NCI-H2081 treated with DMSO at 0.1 percent for 48 hours (cell line): ENCODE data around the gene CCDC92.

Source experiments
- DNase-seq: peaks from one replicate; lab custom pipeline; 2025; lab: John Stamatoyannopoulos, UW

The CCDC92 gene, protein sequence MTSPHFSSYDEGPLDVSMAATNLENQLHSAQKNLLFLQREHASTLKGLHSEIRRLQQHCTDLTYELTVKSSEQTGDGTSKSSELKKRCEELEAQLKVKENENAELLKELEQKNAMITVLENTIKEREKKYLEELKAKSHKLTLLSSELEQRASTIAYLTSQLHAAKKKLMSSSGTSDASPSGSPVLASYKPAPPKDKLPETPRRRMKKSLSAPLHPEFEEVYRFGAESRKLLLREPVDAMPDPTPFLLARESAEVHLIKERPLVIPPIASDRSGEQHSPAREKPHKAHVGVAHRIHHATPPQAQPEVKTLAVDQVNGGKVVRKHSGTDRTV

DNA sequence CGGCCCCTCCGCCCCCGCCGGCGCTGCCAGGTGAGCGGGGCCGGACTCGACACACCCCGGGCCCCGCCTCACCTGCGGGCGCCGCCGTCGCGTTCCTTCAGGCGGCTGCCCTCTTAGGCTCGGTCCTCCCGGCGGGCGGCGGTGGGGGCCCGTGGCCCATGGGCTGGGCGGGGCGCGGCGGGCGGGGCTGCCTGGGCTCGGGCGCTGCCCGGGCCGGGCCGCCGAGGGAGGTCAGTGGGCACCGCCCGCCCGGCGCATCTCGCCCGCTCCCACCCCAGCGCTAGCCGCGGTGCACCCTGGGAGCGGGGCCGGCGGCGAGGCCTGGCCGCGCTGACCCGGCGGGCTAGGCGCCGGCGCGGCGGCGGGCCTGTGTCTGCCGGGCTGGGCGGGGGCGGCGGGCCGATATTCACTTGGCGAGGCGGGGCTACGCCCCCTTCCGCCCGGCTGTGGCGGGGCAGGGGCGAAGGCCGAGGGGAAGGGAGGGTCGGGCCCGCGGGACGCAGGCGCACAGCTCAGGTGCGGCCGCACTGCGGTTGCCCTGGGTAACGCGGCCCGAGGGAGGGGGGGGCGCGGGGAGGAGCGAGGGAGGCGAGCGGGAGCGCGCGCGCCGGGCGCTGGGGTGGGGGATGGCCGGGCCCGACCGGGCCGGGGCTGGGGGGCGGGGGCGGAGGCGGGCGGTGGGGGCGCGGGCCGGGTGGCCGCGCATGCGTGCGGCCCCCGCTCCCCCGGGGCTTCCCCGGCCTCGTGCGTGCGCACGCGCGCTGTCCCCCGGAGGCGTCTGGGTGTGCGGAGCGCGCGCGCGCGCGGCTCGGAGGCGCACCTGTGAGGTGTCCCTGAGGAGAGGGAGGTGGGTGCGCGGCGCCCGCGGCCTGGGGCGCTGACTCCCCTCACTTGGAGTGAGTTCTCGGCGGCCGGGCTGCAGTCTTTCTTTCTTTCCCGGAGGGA is at the start of gene CCDC92, which contains the start of gene ZNF664:
Gene CCDC92 (minus strand): TSS at position 375 of the 945 bp plus-strand sequence. CDS start 28,526 bp downstream, outside the sequence.
Gene ZNF664 (plus strand): TSS at position 759 of the 945 bp plus-strand sequence. CDS start 38,930 bp downstream, outside the sequence.
- peak; percentile 55 for DNase-seq

DNA sequence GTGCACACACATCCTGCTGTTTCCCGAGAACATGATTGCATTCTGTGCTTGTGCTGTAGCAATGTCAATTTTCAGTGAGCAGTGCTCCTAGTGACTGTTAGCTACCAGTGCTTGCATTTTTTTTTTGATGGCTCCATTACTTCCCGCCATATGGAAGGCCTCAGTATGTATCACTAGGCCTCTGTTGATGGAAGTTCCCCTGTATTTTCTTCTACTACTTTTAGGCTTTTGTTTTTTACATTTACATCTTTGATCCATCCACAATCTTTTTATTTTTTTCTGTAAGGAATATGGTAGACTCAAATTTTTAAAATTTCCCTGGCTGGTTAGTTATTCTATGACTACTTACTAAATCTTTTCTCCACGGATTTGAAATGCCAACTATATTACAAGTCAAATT is 49.5 kb upstream of the CCDC92 start:
- no peak for DNase-seq

DNA sequence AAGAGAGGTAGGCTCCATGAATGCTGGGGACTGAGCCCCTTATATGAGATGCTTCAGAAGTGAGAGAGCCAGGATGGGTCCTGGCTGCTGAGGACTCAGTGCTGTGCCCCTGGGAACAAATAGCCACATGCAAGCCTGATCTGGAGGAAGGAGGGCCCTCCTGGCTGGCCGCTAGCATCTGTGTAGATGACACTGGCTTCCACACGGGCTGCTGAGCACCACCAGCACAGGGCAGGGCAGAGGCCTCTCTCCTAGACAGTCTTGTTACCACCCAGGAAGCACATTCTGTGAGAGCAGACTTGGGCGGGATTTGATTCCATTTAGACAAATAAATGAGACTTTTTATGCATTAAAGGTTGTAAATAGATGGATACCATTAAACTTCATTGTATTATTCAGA is 48.4 kb upstream of the CCDC92 start:
- DNase-seq: no peak

DNA sequence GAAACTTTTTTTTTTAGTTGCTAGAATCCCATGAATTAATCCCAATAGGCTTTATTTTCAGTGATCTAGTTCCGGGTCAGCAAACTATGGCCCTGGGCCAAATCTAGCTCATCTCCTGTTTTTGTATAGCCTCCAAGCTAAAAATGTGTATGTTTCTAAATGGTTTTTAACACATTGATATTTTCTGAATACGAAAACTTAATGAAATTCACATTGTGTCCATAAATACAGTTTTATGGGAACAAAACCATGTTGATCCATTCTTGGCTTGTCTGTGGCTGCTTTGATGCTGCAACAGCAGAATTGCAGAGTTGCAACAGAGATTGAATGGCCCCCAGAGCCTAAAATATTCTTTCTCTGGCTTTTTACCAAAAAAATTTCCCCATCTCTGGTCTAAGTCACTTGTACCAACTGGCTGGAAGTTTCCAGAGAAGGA is 47.9 kb upstream of the CCDC92 start:
- no peak for DNase-seq

DNA sequence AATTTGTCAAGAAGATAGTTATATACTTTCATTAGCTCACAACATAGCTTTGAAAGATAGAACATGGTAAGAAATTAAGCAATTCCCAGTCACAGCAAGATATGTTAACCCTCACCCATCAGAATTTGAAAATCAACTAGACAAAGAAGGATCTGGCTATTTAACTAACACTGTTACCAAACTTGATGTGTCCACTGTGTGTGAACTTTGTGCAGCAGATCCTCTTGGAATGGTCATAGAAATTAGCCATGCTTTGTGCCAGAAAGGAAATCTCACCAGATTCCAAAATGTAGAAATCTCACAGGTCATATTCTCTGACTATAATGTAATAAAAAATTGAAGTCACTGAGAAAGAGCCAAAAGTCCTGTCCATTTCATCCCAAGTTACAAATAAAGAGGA is 46.5 kb upstream of the CCDC92 start:
- no peak for DNase-seq

DNA sequence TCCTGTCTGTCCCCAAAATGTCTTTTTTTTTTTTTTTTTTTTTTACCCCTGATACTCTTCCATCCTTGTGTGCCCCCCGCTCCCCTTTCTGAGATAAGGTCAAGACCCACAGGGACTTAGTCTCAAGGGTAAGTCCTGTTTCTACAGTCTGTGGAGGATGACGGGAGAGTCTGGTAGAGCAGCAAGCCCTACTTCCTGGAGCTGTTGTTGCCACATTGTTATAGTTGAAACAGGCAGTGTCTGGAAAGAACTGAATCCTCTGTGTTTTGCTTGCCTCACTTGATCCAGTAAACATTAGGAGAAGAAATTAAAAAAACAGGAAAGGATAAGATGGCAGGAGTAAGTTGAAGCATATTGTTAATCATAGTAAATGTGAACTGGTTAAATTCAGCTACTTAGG is 45.9 kb upstream of the CCDC92 start:
- DNase-seq: no peak

DNA sequence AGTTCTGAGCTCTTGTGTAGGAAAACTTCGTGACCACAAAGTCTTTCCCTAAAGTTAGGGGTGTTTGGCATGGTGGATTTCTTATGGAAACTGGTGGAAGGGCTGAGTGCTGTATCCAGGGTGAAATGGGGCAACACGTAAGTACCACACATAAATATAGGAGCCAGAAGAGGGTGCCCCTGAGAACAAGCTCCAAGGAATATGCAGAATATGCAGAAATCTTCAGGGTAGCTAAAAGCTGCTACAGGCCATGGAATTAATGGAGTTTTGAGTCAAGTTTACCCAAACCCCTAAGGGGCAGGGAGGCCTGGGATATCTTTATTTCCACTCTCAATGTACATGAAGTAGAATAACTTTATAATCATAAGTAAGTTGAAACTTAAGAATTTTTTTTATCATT is 44.4 kb upstream of the CCDC92 start:
- no peak for DNase-seq

DNA sequence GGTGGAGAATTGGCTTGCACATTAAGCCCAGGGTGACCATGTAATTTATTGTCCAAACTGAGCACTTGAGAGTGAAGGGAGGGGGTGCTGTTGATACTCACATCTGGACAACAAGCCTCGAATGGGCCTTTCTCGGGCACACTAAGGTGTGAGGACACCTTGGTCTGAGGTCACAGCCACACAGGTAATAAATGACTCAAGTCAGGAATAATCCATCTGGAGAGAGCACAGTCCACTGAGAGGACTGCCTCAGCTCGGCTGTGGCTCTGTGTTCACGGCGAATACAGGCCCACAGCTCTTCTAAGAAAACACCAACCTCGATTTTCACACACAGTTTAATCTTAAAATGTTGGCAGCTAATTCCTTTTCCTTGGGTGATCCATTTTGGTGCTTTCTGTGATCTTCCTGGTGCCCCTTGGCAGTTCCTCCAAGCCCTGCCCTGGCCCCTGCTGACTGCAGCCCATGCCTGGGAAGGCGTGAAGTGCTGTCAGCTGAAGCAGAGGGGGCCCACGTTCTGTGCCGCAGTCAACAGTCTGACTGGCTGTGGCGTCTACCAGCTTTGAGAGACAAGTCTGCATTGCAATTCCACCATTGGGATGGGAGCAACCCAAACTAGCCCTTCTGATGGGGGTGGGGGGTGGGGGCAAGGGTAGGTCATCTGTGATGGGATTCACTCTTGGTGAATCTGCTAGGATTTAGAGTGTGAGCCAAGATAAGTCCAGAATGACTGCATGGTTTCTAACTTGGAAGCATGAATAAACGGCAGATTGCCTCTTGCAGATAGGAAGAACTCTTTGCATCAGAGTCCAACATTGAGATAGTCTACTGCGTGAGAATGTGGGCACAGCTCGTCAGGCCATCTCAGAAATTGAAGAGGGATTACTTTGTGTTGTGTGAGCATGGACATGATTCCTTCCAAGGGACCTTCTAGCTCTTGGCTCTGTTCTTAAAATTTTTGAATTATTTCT is 43.1 kb upstream of the CCDC92 start:
- no peak for DNase-seq

DNA sequence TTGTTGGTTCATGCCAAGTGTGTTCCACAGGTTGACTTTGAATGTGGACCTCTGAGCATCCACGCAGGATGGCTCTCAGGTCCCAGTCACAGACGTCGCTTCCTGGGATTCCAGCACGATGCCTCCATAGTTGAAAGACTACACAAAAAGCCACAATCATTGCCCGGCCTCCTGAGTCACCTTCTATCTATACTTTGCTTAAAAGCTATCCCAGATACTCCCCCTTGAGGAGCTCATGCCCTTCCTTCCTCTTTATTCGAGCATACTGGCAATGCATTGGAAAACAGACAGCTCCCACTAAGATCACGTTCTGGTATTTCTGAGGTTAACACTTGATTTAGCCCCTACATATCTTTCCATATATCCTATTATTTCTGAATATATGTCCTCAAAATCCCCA is 40.4 kb upstream of the CCDC92 start:
- DNase-seq: no peak

DNA sequence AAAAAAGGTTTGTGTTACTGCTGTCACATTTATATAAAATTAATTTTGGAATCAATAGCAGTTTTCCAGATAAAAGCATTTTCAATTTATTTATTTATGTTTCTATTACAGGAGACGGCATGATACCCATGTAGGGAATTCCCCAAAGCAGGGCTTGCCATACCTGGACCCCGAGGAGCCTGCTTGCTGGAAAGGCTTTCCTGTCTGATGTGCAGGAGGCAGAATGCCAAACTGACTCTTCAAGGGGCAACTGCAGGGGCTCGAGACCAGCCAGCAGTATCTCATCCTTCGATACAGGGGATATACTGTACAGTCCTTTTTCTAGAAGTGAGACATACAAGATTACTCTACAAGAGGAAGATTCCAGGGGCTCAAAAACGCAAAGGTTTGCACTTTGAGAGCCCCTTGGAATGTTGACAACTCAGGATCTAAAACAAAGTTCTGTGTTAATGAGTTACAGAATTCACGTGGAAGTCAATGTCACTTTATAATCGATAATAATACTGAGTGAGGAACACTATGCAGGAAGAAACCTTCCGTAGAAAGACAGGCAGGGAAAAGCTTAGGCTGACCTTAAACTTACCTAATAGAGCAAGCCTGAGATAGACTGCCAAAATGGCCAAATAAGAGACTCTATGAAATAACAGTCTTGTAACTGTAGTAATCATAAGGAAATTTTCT is 38.9 kb upstream of the CCDC92 start:
- no peak for DNase-seq

DNA sequence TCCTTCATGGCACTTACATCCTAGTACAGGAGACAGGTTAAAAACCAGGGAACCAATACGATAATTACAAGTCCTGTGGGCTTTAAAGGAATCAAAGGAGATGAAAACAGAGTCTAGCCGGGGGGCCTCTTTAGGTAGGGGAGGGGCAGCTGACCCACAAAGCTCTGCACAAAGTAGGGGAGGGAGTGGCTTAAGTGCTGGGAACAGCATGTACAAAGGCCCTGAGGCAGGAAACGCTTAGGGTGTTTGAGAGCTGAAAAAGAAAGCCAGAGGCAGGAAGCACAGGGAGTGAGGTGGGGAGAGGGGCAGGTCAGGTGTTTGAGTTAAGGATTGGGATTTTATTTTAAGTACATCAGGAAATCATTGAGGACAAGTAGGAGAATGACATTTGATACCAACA is 38.1 kb upstream of the CCDC92 start:
- no peak for DNase-seq

DNA sequence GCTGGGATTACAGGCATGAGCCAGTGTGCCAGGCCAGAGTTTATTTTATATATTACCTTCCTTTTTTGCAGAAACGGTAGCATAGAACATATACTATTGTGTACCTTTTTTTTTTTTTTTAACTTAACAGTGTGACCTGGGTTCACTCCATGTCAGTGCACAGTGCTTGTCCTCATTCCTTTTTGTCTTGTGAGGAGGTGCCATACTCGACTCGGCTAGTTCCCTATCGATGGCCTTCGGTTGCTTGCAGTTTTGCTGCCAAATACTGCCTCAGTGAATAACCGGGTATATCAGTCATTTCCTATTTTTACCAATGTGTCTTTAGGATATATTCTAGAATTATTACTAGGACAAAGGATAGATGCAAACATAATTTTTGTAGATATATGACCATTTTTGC is 37.1 kb upstream of the CCDC92 start:
- DNase-seq: no peak

DNA sequence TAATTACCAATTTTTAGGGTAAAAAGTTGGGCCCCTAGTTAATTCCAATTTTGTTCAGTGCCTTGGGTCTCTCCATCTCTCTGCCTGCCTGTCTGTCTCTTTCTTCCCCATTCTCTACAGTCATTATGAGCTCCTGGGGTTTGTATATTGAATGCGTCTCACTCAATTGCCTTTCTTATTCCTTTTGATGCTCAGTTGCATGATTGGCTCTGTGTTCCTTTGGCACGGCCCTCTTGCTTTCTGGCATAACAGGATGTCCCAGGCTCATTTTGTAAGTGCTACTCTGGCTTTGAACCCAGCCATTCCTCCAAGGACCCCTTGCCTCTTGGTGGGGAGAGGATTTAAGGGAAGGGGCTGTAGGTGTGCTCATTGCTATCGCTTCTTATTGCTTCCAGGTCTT is 36.0 kb upstream of the CCDC92 start:
- no peak for DNase-seq

DNA sequence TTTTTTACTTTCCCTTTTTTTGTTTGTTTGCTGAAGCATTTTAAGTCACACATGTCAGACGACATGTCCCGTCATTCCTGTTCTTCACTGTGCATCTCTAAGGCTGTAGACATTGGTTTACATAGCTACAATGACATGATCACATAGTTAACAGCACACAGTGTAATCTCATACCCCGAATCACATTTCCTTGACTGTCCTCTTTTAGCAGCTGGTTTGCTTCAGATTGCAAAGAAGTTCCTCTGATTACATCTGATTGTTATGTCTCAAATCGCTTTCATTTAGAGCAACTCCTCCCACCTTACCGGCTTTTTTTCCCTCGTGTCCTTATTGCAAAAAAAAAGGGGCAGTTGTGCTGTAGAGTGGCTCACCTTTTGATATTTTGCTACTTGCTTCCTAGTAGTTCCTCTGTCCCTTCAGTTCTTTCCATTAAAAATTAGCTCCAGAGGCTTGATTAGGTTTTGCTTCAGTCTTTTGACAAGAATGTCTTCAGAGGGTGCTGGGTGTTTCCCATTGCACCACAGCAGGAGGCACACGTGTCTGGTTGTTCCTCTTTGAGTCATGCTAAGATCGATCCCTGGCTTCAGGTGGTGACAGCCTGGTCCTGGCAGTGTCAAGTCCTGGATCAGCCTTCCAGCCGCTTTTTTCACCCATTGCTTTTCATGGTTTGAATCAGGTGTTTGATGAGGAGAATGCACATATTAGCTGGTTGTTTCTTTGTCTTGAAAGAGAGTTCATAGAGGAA is 35.4 kb upstream of the CCDC92 start:
- DNase-seq: no peak

DNA sequence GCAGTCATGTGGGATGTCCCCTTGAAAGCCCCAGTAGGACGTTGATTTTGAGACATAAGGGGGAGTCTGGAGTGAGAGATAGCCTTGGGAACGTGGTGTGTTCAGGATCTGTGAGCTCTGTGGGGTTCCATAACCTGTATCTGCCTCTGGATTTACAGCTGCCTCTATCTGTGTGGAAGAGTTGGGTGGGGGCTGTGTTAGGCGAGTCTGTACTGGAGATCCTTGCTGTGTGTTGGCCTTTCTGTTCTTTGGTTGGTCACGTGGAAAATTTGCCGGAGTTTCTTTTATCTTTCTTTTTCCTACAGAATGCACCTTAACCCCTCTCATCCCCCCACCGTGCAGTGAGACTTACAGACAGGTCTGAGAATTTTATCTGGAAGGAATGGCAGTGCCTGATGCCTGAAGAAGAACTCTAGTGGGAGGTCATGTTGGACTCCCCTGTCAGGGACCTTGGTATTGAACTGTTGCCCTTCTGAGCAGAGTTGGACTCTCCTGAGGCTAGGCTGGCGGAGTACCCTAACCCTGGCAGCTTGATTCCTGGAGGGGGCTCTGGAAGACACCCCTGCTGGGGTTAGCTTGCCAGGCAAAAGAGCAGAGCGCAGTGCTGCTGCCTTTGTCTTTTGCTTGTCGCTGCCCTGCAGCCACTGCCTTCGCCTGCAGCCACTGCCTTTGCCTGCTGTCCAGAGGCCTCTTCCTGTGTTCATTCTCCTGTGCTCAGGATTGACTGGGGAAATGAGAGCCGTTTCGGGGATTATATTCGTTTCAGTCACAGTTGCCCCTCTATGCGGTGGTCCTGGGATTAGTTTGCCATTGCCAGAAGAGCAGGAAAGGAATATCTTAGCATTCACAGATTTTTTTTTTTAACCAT is 34.4 kb upstream of the CCDC92 start:
- no peak for DNase-seq

DNA sequence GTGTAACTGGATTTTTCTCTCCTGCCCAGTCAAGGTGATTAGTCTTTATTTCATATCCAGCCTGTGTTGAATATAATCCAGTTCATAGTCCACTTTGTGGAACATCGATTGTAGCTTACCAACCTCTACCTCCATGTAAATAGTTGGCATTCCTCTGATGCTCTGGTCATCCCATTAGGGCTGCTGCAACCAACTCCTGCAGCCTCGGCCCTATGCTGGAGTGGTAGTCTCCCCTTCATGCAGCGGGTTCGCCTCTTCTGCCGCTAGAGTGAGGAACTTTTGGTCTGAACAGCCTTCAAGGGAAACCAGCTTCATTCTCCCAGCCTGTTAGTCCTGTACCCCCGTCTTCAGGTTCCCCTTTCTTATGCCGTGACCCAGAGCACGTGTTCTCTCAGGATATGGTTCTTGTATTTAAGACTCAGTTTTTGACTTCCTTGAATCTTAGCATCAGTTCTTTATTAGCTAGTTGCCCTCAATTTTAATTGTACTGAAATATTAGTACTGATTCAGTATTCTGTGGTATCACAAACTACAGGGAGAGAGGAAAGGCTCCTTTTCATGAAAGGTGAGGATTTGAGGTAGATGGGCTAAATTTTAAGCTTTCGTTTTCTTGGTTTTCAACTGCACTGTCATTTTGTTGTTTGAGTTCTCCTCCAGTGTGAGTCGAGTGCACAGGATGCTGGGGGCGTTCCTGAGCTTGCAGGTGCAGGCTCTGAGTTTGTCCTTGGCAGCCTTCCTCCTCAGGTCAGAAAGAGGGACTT is 33.6 kb upstream of the CCDC92 start:
- DNase-seq: no peak

DNA sequence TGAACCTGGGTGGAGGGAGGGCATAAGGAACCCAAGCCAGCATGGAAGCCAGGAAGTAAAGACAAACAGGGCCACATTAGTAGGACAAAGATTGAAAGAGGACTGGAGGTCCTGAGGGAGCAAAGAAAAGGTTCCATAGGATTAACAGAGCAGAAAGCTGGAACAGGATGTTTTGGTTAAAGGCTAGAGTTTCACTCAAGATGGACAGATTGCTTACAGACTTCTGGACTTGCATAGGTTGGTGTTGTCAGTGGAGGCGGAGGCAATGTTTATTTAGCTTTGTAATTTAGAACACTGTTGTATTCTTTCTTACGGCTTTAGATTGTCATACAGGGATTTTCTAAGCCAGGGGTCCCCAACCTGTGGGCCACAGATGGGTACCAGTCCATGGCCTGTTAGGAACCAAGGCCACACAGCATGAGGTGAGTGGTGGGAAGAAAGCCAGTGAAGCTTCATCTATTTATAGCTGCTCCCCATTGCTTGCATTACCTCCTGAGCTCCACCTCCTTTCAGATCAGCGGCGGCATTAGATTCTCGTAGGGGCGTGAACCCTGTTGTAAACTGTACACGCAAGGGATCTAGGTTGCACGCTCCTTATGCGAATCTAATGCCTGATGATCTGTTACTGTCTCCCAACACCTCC is 31.7 kb upstream of the CCDC92 start:
- DNase-seq: no peak

DNA sequence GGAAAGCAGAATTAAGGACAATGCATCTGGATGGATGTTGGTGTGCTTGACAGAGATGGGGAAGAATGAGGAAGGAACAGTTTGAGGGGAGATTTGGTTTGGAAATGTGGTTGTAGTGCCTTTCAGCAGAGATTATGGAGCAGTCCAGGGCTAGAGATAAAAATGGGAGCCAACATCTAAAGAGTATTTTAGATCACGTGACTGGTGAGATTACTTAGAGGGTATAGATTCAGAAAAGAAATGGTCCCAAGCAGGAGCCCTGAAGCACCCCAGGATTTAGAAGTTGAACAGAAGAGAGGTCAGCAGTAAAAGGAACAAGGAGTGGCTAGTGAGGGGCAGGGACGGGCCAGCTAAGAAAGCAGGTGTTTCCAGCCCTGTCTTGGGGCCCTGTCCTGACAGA is 30.0 kb upstream of the CCDC92 start:
- DNase-seq: no peak
